SJCRH30 (cell line): ENCODE results near the gene AARS2. TPM values are rescaled to one million over a fixed set of nuclear protein-coding genes. Genes with fewer than 3 reads are reported as not detected.
A peak's percentile ranks its signal among the peaks of the same experiment; 100 is the strongest.

Source experiments
- DNase-seq, 2 experiments: peaks; one replicate each; pipeline ENCODE4 v3.0.0-alpha.2; 2015 to 2020
- H3K27ac ChIP-seq: fragments of 250-450 bp; sonication (Bioruptor Pico); 2 replicates; pipeline ENCODE4 v1.5.1; 2020; ENCODE audit warnings: mild to moderate bottlenecking, moderate library complexity
- H3K27me3 ChIP-seq: fragments of 250-450 bp; sonication (Bioruptor Pico); 2 replicates; pipeline ENCODE4 v1.5.1; 2020; ENCODE audit warnings: mild to moderate bottlenecking, moderate library complexity
- H3K36me3 ChIP-seq: fragments of 250-450 bp; sonication (Bioruptor Pico); 2 replicates; pipeline ENCODE4 v1.5.1; 2020; ENCODE audit warnings: mild to moderate bottlenecking, moderate library complexity
- H3K4me1 ChIP-seq: fragments of 250-450 bp; sonication (Bioruptor Pico); 2 replicates; pipeline ENCODE4 v1.5.1; 2020; ENCODE audit warnings: mild to moderate bottlenecking, moderate library complexity
- H3K4me3 ChIP-seq: fragments of 250-450 bp; sonication (Bioruptor Pico); 2 replicates; pipeline ENCODE4 v1.5.1; 2020; ENCODE audit warnings: mild to moderate bottlenecking, moderate library complexity
- H3K9me3 ChIP-seq: fragments of 250-450 bp; sonication (Bioruptor Pico); replicated peaks from 2 replicates; pipeline ENCODE4 v1.5.1; 2020; ENCODE audit warnings: mild to moderate bottlenecking, moderate library complexity
- total RNA-seq: library from RNA; depleted of rRNA; stranded (reverse); fragments of >200 nt; shearing (Covaris generic); gene quantifications from 2 replicates; pipeline ENCODE4 v1.2.3, GENCODE V29; 2014

Gene AARS2
- total RNA-seq, 1 experiment from 2014 or later: 19.3 TPM

GRCh38 chr6:44258921-44259320 is 54.2 kb downstream of the AARS2 start:
- Histone ChIP-seq H3K27ac (no peak overlapping the region), H3K36me3 (peaks cover 17% of the 10 kb centered on the region), H3K9me3 (no peaks in the 10 kb centered on the region), H3K4me1 (peaks cover 10% of the 10 kb centered on the region), H3K4me3 (no peak overlapping the region), H3K27me3 (no peaks in the 10 kb centered on the region)
- no peak for DNase-seq

- H3K27ac ChIP-seq: no peak overlapping the region
- H3K4me3 ChIP-seq: no peak overlapping the region
- H3K36me3 ChIP-seq: peaks cover 23% of the 10 kb centered on the region
- no peaks in the 10 kb centered on the region for H3K27me3 ChIP-seq
- no peak for DNase-seq
- H3K9me3 ChIP-seq: no peaks in the 10 kb centered on the region
- peaks cover 7% of the 10 kb centered on the region for H3K4me1 ChIP-seq
Observed at GRCh38 chr6:44258325-44258863, 54.8 kb downstream of the AARS2 start.

GRCh38 chr6:44257753-44258324 is 55.3 kb downstream of the AARS2 start:
- DNase-seq: no peak
- peaks cover 28% of the 10 kb centered on the region for H3K36me3 ChIP-seq
- peaks cover 7% of the 10 kb centered on the region for H3K4me1 ChIP-seq
- no peaks in the 10 kb centered on the region for H3K27me3 ChIP-seq
- peak overlapping the region; percentile 79 for H3K27ac ChIP-seq
- no peaks in the 10 kb centered on the region for H3K9me3 ChIP-seq
- H3K4me3 ChIP-seq: peak overlapping the region; percentile 84

- H3K36me3 ChIP-seq: peaks cover 35% of the 10 kb centered on the region
- peak within 1 kb of the TSS; percentile 79 for H3K27ac ChIP-seq
- peak within 1 kb of the TSS; percentile 84 for H3K4me3 ChIP-seq
- DNase-seq: peak; percentile 82 to 84
- no peaks in the 10 kb centered on the region for H3K27me3 ChIP-seq
- H3K9me3 ChIP-seq: no peaks in the 10 kb centered on the region
- peaks cover 7% of the 10 kb centered on the region for H3K4me1 ChIP-seq
Observed at GRCh38 chr6:44257025-44257752, 56.0 kb downstream of the AARS2 start, which contains the start of gene SLC35B2. Gene SLC35B2, minus strand, starts transcription at chr6:44257528. Its CDS starts 118 bp downstream, at chr6:44257410.

- Histone ChIP-seq H3K36me3 (peaks cover 40% of the 10 kb centered on the region), H3K4me1 (peaks cover 7% of the 10 kb centered on the region), H3K27ac (peak overlapping the region; percentile 79), H3K27me3 (no peaks in the 10 kb centered on the region), H3K9me3 (no peaks in the 10 kb centered on the region), H3K4me3 (peak overlapping the region; percentile 84)
- DNase-seq: no peak
Observed at GRCh38 chr6:44256775-44257024, 56.4 kb downstream of the AARS2 start.

GRCh38 chr6:44255871-44256774 is 57.0 kb downstream of the AARS2 start:
- no peak for DNase-seq
- no peaks in the 10 kb centered on the region for H3K9me3 ChIP-seq
- no peaks in the 10 kb centered on the region for H3K27me3 ChIP-seq
- peak overlapping the region; percentile 79; the same call in 1 of the 2 replicates for H3K27ac ChIP-seq
- H3K4me1 ChIP-seq: peaks cover 7% of the 10 kb centered on the region
- H3K36me3 ChIP-seq: peaks cover 45% of the 10 kb centered on the region
- peak overlapping the region; percentile 84 for H3K4me3 ChIP-seq

- Histone ChIP-seq H3K4me3 (no peak overlapping the region), H3K9me3 (no peaks in the 10 kb centered on the region), H3K27ac (no peak overlapping the region), H3K27me3 (no peaks in the 10 kb centered on the region), H3K36me3 (peaks cover 54% of the 10 kb centered on the region), H3K4me1 (peaks cover 7% of the 10 kb centered on the region)
- DNase-seq: no peak
Observed at GRCh38 chr6:44255105-44255808, 57.9 kb downstream of the AARS2 start.

GRCh38 chr6:44254191-44255104 is 58.7 kb downstream of the AARS2 start:
- peaks cover 62% of the 10 kb centered on the region for H3K36me3 ChIP-seq
- peaks cover 7% of the 10 kb centered on the region for H3K4me1 ChIP-seq
- H3K27ac ChIP-seq: no peak overlapping the region
- H3K4me3 ChIP-seq: no peak overlapping the region
- DNase-seq: no peak
- no peaks in the 10 kb centered on the region for H3K27me3 ChIP-seq
- no peaks in the 10 kb centered on the region for H3K9me3 ChIP-seq

- Histone ChIP-seq H3K27me3 (no peaks in the 10 kb centered on the region), H3K36me3 (peaks cover 72% of the 10 kb centered on the region), H3K27ac (no peak overlapping the region), H3K9me3 (no peaks in the 10 kb centered on the region), H3K4me3 (no peak overlapping the region), H3K4me1 (peaks cover 7% of the 10 kb centered on the region)
- DNase-seq: peak; percentile 66 to 75
Observed at GRCh38 chr6:44253307-44254101, 59.6 kb downstream of the AARS2 start.

- Histone ChIP-seq H3K27me3 (no peaks in the 10 kb centered on the region), H3K27ac (no peak overlapping the region), H3K4me1 (no peaks in the 10 kb centered on the region; the same call in none of the 2 replicates), H3K4me3 (no peak overlapping the region), H3K36me3 (peaks cover 83% of the 10 kb centered on the region), H3K9me3 (no peaks in the 10 kb centered on the region)
- DNase-seq: no peak
Observed at GRCh38 chr6:44251576-44252524, 61.3 kb downstream of the AARS2 start.

GRCh38 chr6:44250718-44251123 is 62.4 kb downstream of the AARS2 start:
- Histone ChIP-seq H3K4me3 (no peak overlapping the region), H3K36me3 (peaks cover 83% of the 10 kb centered on the region), H3K27ac (no peak overlapping the region), H3K9me3 (no peaks in the 10 kb centered on the region), H3K4me1 (no peaks in the 10 kb centered on the region; the same call in none of the 2 replicates), H3K27me3 (no peaks in the 10 kb centered on the region)
- no peak for DNase-seq

- Histone ChIP-seq H3K27ac (no peak overlapping the region), H3K27me3 (no peaks in the 10 kb centered on the region), H3K4me3 (no peak overlapping the region), H3K9me3 (no peaks in the 10 kb centered on the region), H3K36me3 (peaks cover 78% of the 10 kb centered on the region), H3K4me1 (no peaks in the 10 kb centered on the region; the same call in none of the 2 replicates)
- DNase-seq: no peak
Observed at GRCh38 chr6:44250067-44250717, 63.0 kb downstream of the AARS2 start.
